ENCODE data around the gene FIS1.

GRCh38 chr7:101235050-101235449 lies 9.8 kb downstream of the FIS1 start:
- TF ChIP-seq EZH2 (IDR thresholded peaks at IDR 0.05; ENCODE audit: borderline replicate concordance, insufficient read depth, low read depth, low read length, poor library complexity, severe bottlenecking) (no peak), CTCF (IDR thresholded peaks at IDR 0.05) (no peak)
